Measurements from ENCODE around the gene GAB4.

DNA sequence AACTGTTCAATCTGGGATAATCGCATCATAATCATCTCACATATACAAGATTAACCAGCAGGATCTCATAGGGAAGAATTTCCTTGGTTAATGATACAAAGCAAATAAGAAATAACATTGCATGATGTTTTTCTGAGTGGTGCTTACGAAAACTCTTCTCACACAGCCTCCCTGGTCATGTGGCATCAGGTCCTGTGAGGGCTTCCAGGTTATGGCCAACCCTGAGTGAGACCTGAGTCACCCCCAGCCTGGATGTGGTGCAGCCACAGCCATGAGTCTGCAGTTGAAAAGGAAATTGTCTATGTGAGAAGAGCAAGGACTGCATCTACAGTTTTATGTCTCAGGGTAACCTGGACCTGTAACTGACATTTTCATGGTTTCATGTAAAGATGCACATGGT lies 92.3 kb downstream of the GAB4 start:
- TF ChIP-seq, protein P1, sequence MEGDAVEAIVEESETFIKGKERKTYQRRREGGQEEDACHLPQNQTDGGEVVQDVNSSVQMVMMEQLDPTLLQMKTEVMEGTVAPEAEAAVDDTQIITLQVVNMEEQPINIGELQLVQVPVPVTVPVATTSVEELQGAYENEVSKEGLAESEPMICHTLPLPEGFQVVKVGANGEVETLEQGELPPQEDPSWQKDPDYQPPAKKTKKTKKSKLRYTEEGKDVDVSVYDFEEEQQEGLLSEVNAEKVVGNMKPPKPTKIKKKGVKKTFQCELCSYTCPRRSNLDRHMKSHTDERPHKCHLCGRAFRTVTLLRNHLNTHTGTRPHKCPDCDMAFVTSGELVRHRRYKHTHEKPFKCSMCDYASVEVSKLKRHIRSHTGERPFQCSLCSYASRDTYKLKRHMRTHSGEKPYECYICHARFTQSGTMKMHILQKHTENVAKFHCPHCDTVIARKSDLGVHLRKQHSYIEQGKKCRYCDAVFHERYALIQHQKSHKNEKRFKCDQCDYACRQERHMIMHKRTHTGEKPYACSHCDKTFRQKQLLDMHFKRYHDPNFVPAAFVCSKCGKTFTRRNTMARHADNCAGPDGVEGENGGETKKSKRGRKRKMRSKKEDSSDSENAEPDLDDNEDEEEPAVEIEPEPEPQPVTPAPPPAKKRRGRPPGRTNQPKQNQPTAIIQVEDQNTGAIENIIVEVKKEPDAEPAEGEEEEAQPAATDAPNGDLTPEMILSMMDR (IDR thresholded peaks at IDR 0.05) = no peak
- TF ChIP-seq POLR2AphosphoS5 (IDR thresholded peaks at IDR 0.05; ENCODE audit: insufficient read depth in 1 of 2, low read depth in 1 of 2) = no peak

Measured in vagina (tissue), 2 donors.